GM19023 (cell line): ENCODE data around the gene CACNB2.
A peak's percentile ranks its signal among the peaks of the same experiment; 100 is the strongest.

Source experiments
- ATAC-seq: cut with Tn5 transposase; IDR thresholded peaks from one replicate; pipeline ENCODE4 v1.9.1; 2021; ENCODE audit warnings: mild to moderate bottlenecking, moderate library complexity; ENCODE audit not compliant: unreplicated experiment

Gene CACNB2

DNA sequence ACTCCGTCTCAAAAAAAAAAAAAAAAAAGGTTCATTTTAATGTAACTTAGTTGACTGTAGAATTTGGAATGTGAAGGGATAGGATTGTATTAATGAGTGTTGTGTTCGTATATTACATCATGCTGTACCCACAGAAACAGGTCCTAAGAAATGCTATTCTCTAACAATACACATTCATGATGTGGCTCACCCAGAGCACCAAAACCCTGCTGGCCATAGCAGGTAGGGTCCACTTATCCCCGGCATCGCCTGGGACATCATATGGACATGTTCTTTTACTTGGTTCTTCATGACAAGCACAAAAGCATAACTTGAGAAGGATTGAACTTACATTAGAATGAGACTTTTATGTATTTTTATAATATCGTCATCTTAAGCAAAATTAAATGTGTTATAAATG lies 241.5 kb downstream of the CACNB2 start:
- ATAC-seq: no peak

DNA sequence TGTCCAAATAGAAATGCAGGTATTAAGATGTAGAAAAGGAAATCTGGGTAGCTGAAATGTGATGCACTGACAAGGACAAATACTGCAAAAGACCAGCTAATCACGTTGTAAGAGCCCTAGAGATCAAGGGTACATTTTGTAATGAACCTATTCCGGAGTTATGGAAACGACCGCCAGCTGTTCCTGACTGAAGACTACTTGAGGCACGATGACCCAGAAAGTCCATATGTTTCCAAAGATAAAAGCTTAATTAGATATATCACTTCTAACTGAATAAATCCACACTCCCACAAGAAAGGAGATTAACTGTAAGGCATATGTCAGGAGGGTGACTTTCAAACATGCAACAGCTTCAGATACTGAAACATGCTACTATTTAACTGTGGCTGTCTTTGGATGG lies 257.7 kb downstream of the CACNB2 start:
- ATAC-seq: no peak

DNA sequence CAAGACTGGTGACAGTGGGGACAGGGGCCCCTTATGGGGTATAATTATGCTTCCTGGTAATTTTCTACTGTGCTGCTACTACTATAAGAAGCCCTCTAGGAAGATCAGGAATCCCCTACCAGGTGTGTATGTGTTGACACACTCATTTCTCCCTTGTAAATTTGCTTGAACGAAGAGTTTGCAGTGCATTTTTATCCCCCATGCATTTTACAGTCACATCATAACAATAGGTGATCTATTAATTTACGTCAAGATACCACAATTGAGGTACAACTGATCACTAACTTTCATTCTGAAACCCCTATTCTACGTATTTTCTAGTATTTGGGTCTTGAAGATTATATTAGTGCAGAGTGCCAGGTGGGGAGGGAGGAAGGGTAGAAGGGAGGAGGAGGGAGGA lies 258.9 kb downstream of the CACNB2 start:
- peak; percentile 55 for ATAC-seq

DNA sequence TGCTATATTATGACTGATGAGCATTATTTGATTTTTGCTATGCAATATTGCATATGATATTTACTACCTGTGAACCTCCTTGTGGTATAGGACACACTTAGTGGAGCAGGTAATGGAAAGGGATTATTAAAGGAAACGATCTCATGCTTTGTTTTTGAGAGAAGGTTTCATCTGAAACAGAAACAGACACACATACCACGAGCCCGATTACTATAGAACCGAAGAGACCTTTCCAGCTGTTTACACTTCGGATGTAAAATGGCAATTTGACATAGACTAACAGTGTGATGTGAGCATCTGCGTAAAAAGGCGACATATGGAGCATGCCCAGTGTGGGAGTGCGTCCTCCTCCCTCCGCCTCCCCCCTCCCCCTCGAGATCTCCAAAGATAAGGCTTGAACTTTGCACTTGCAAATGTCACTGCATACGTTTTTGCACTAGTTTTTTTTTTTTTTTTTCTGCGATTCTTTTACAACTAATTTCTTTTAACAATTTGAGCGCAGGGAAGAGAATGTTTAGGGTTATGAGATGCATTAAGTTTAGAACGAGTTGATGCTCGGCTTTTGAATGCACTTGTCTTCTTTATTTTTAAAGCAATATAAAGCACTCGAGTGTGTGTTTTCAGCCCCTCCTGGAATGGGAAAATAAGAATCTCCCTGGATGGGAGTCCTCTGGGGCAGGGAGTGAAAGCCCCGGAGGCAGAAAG lies 260.1 kb downstream of the CACNB2 start:
- ATAC-seq: peak; percentile 67

DNA sequence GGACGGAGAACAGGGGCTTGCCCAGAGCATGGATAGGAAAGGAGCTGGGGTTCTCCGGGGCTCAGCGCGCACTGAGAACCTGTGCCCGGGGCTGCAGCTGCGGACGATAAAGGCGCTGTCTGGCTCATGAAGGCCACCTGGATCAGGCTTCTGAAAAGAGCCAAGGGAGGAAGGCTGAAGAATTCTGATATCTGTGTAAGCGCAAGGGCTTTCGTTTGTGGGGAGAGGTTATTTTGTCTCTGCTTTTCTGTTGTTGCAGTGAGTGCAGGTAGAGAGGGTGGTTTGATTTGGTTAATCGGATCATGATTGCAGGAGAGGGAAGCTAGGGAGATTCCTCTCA lies 260.7 kb downstream of the CACNB2 start:
- ATAC-seq: peak; percentile 31

DNA sequence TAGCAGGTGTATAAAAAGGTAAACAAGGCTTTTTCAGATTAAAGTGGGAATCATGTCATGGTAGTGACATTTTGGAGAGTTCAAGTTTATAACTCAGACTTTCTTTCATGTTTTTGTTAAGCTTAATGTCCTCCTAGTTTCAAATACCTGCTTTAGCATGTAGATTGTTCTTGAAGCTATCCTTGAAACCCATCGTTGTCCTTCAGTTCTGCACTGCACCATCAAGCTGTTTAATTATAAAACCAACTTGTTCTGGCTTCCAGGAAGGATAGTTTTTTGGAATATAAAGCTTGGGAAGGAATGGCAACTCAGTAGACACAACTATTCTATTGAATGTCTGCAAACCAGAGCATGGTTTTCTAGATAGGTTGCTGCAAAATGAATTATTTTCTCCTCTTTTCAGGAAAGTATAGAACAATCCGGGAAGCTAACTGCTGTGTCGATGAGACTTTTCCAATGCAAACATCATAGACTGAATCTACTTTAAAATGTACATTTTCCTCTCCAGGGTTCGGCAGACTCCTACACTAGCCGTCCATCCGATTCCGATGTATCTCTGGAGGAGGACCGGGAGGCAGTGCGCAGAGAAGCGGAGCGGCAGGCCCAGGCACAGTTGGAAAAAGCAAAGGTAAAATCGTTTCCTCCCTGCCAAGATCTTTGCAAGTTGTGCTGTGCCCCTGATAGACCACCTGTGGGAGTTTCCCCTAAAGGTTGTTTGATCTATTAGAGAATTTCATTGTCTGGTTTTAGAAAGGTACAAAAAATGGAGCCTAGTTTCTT lies 261.4 kb downstream of the CACNB2 start:
- no peak for ATAC-seq

DNA sequence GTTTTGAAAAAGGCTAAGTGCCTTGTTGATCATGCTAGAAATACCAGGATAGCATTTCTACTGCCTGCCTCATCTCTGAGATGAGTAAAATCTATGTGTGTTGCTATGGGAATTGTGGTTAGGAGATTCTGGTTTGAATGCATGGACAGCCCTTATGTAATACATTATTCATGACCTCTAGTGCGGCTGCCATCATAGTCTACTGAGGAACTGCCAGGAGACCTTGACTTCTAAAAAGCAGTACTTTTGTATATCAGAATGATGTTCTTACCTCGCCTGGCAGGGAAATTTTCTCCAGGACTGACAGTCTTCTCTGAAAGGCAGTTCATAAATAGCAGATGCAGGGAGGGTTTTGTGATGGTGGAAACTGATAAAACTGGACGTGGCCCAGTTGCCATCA lies 262.6 kb downstream of the CACNB2 start:
- no peak for ATAC-seq

DNA sequence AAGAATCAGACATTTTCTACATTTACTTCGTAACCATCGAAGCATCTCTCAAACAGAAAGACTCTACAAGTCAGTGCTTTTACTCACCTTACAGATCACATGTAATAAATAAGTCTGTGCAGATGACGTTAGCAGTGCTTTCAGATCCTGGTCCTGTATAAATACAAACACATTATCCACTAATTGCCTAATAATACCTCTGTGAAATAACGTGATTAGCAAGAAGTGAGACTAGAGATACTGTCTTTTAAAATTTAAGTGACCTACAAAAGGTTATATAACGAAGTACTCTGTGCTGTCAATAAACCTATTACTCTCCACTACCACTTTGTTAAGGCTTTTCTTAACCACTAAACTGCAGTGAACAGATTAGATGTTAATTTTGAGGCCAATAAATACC lies 264.3 kb downstream of the CACNB2 start:
- ATAC-seq: no peak

DNA sequence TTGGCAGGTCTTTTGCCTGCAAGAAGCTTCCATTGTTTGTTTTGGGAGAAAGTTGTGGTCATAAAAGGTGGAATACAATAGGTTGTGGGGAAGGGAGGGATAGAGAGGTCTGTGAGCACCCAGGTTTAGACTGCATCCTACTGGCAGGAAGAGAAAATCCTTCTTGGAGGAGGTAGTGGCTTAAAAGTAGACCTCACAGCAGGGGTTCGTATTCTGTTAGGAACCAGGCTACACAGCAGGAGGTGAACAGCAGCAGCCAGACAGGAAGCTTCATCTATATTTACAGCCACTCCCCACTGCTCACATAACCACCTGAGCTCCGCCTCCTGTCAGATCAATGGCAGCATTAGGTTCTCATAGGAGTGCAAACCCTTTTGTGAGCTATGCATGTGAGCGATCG lies 265.9 kb downstream of the CACNB2 start:
- no peak for ATAC-seq

DNA sequence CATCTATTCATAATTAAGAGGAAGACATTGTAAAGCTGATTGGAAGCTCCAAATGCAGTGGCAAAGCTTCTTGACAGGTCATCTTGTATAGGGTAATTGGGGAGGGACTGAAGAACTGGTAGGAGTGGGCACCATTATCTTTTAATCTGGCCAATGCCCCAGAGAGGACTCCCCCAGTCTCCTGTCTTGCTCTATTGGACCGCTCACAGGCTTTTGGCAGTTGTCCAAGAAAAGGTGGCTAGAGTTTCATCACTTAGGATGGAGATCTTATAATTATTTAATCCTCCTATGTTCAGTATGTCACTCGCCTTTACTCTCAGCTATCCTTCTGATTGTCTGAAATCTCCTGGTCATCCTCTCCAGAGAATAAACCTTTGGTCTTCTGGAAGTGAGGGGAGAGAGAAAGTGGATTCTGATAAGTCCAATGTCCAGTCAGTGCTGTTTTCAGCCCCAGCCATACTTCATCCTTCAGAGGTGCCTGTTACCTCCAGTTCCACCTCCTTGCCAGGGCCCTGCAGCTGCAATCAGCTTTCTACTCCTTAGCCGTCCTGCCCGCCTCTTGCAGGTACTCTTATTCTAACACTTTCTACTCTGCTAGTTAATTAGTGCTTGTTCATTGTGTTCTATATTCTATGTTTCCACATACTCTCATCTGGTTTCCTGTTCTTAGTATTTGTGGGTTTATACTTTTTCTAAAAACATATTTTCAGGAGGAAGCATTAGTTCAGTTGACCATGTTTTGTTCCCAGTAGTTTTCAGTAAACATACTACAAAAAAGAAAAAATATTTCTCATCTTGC lies 269.6 kb downstream of the CACNB2 start:
- peak; percentile 50 for ATAC-seq

DNA sequence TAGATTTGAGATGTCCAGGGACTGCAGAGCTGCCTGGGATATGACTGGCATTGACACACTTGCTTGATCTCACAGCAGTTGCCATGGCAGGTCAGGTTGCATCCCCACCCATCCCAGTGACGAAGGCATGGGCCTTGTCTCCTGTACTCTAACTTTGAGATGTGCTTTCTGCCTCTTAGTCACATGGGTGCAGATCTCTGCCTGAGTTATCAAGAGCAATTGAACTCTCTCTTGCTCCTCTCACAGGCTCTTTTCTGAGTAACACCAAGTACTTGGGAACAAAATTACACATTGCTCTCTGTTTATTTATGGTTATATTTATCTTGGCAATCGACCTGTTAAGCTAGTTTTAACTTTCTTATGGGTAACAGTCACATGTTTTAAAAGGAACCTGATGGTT lies 273.8 kb downstream of the CACNB2 start:
- ATAC-seq: no peak

DNA sequence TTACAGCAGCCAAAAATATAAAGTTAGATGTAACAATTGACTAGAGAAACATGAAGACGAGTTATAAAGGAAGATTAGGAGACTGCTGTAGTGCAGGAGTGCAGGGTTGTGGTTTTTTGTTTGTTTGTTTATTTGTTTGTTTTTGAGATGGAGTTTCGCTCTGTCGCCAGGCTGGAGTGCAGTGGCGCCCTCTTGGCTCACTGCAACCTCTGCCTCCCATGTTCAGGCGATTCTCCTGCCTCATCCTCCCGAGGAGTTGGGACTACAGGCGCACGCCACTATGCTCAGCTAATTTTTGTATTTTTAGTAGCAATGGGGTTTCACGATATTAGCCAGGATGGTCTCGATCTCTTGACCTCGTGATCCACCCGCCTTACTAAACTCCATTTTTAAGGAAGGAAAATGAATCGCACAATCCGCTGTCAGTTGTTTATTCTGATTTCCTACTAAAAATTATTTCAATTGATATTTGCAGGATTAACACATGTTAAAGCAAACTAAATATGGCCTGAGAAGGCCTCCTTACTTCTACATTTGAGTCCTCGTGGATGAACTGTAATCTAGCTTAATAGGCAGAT lies 277.8 kb downstream of the CACNB2 start:
- no peak for ATAC-seq

DNA sequence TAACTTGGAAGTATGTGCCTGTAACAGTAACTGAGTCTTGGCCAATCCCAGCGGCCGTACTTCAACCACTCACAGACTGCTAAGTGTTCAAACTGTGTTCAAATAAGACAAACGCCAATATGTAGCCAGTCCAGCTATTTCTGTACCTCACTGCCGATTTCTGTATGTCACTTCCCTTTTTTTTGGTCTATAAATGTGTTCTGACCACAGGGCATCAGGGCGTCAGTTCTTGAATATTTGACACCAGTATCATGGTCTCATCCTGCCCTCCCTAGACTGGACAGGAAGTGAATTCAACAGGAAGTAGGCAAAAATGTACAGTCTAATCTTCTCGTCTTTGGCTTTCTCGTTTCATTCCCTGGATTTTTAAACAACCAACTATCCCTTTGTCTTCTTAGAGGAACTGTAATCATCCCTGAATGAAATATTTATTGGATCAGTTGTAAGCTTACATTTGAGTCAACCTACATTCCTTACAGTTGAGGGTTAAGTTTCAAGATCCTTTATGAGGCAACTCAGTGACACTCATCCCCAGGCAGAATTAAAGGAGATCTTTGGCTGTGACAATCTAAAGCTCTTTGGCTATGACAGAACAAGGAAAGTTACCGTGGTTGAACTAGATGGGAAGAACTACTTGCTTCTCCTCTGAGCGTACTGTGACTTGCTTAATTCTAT lies 278.5 kb downstream of the CACNB2 start:
- ATAC-seq: peak; percentile 55

DNA sequence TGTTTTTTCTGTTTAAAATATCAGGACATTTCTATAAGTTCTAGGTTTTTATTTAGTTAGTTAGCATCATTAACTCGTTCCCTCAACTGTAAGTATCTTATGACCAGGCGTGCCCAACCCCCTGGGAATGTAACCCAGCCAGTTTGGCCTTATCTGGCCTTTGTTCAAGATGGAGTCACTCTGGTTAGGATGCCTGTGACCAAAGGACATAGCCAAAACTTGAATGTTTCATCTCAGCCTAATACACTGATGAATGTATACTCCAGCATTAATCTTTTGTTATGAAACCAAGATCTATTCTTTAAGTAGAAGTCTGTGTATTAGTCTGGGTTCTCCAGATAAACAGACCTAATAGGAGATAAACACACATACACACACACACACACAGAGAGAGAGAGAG lies 279.7 kb downstream of the CACNB2 start:
- no peak for ATAC-seq

DNA sequence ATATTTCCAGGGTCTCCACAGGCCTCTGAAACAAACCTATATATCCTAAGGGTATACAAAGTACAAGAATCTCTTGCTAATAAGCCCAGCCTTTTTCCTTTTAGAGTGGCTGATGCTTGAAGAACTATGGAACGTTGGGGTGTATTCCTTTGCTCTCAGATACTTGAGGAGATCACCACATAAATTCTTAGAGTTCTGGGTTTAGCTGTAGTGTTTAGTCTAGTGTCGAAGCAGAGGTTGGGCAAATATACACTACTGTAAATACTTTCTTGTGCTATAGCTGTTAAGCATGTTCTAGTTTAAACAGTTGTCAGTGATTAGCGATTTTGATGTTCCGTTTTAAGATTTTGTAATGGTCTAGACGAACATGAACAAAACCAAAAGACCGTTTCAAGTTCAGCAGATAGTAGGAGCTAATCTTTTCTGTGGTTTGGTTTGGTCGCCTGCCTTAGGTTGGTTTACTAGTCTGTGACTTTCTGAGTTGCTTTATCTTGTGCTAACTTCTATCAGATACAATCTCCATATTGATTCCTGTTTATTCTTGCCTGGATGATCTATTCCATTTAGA lies 281.6 kb downstream of the CACNB2 start:
- ATAC-seq: no peak

DNA sequence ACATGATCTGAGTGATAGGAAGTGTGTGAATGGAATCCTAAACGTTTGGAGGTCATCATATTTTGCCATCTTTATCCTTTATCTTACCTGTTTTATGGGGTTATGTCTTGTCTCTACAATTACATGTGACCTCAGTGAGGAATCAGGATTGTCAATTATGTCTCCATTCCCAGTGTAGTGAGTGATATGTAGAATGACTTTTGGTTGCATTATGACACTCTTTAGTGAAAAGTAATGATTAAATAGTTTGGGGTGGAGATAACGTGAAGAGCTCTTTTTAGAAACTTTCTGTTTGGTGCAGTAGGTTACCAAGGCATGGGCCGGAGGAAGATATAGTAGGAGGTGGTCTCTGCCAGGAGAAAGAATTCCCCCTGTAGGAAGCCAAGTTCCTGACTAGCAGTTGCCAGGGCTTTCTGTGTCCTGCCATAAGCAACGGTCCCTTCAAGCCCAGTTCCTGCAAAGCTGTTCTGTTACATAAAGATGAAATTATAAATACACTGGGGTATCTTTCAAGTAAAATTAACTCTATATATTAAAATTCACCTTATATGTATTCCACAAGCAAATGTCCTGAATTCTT lies 282.9 kb downstream of the CACNB2 start:
- ATAC-seq: no peak

DNA sequence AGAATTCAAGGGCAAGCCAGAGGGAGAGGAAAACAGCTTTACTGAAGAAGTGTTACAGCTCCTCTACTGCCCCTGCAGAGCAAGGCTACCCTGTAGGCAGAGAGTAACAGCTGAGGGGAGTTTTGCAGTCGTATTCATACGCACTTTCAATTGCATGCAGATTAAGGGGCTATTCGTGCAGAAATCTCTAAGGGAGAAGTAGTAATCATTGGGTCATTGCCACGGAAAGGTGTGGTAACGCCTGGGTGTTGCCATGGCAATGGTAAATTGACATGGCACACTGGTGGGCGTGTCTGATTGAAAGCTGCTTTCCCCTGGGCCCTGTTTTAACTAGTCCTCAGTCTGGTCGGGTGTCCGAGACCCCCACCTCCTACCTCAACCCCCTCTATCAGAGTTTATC lies 284.0 kb downstream of the CACNB2 start:
- peak; percentile 47 for ATAC-seq

DNA sequence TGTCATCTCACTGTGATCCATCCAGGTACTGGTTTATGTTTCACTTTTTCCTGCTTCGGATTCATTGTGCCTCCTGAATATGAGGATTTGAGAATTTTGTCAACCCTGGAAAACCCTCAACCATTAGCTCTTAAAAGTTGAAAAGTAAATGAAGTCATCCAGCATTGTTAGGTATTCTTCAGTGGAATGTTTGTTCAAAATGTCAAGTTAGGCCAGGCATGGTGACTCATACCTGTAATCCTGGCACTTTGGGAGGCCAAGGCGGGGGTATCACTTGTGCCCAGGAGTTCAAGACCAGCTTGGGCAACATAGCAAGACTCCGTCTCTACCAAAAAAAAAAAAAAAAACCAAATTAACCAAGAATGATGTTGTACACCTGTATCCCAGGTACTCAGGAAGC lies 289.1 kb downstream of the CACNB2 start:
- no peak for ATAC-seq

DNA sequence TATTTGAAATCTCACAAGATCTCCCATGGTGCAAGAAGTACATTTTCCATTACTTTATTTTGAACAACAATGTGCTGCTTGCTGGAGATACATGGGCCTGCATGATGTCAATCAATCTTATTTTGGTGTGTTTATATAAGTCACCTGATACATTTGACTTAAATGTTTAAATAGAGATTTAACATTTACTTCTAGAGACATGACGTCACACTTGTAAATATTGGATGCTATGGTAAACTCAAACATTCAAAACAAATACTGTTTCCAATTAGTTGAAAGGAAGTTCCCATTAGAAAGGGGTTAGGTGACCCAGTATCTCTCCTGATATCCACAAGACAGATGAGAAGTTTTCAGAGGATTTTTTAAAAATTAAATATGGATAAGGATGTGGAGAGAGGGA lies 296.7 kb downstream of the CACNB2 start:
- ATAC-seq: no peak

DNA sequence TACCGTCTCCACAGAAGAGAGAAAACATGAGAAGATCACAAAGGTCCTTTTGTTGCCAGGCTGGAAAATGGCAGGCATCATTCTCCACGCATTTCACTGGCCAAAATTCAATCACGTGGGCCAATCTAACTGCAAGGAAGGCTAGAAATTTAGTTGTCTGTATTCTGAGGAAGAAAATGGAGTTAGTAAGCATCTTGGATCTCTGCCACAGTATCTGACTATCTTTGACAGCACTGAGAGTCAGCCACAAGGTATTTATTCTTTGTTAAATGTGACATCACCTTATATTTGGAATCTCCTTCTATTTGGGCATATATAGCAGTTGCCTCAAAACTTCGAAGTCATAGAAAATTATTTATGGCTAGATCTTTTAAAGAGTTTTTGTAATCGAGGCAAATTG lies 297.3 kb downstream of the CACNB2 start:
- ATAC-seq: no peak
